NCI-H2196 treated with DMSO at 0.1 percent for 48 hours (cell line): Measurements from ENCODE around the gene TBC1D22B.
A peak's percentile ranks its signal among the peaks of the same experiment; 100 is the strongest.

Experiments used
- DNase-seq: peaks from one replicate; lab custom pipeline; 2025; ENCODE audit not compliant: unreplicated experiment; lab: John Stamatoyannopoulos, UW

TBC1D22B gene

DNA sequence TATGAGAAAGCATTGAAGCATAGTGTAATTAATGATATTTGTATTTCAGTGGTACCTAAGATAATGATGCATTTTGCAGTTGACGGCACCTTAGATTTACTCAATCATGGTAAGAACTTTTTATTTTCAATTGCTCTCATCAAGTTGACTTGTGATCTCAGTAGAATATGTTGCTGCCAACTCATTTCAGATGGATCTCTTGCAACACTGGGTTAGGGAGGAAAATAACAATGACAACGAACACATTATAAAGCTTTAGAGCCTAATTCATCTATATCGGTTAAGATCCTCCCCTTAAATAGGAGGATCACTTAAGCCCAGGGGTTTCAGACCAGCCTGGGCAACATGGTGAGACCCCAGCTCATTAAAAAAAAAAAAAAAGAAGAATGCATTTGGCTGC lies 18.0 kb upstream of the TBC1D22B start:
- no peak for DNase-seq

GRCh38 chr6:37239950-37240713 lies 17.4 kb upstream of the TBC1D22B start:
- peak; percentile 65 for DNase-seq

GRCh38 chr6:37241131-37241530 lies 16.4 kb upstream of the TBC1D22B start:
- DNase-seq: no peak

DNA sequence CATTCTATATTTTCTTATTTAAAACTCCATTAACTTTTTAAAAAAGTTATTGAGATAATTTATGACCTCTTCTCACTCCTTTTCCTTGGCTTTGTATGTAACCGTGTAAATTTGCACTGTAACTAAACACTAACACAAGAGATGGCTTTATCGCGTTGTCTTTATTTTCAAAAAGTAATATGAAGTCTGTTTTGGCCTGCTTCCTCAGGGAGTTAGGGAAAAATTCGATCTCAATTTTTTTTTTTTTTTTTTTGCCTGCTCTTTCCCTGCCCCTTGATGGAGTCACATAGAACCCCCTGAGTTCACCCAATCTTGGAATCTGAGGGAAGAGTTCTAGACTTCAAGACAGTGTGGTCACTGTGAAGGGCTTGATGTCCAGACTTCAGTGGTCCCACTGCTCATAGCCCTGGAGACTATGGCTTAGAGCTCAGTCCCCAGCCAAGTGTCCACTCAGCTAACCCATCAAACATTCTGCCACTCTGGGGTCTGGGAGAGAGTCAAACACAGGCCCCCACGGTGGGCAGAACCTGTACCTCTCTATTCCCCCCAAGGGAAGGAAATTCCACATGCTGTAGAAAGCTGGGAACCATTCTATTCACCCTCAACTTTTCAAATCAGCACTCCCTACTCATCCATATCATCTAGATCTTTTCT lies 15.7 kb upstream of the TBC1D22B start:
- DNase-seq: no peak

DNA sequence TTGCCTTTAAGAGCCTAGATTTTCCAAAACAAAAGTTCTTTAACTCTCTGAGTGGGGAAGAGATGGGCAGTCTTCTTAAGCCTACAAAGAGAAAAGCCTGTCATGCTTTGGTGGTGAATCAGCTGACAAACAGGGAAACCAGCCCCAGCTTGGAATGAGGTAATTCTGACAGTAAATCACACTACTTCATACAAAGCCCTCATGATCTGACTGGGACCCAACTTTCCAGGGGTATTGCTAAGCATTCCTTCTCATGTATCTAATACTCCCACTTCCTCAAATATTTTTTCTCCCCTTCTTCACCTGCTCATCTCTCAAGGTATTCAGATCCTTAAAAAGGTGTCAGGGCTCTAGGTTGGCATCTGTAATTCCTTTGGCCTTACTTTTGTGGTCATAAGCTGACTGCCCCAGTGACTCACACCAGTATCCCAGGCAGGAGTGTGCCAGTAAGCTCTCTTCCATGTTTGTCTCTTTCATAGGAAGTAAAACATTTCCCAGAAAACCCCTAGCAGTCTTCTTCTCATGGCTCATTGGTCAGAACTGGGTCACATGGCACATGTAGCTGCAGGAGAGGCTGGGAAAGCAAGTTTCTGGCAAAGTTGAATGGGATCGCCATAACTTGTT lies 15.0 kb upstream of the TBC1D22B start:
- peak; percentile 14 for DNase-seq

DNA sequence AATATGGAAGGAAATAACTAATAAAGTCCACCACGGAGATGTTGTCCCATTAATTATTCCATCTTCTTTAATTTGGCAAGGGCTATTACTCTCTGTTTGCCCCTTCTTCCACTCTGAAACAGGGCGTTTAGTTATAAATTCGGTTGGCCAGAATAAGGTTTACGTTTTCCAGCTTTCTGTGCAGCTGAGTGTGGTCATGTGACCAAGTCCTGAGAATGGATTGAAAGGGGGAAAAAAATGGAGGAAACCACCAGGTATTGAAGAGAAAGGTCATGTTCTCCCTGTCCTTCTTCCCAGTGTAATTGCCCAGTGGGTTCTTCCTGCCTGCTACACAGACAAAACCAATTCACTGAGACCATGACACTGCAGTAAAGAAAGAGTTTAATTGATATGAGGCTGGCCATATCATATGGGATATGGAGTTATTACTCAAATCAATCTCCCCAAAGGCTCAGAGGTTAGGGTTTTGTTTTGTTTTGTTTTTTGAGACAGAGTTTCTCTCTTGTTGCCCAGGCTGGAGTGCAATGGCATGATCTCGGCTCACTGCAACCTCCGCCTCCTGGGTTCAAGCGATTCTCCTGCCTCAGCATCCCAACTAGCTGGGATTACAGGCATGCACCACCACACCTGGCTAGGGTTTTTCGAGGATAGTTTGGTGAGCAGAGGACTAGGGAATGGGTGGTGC lies 14.3 kb upstream of the TBC1D22B start:
- DNase-seq: no peak

GRCh38 chr6:37243816-37244370 lies 13.7 kb upstream of the TBC1D22B start:
- DNase-seq: no peak

GRCh38 chr6:37244430-37245310 lies 12.9 kb upstream of the TBC1D22B start:
- peak; percentile 99 for DNase-seq

DNA sequence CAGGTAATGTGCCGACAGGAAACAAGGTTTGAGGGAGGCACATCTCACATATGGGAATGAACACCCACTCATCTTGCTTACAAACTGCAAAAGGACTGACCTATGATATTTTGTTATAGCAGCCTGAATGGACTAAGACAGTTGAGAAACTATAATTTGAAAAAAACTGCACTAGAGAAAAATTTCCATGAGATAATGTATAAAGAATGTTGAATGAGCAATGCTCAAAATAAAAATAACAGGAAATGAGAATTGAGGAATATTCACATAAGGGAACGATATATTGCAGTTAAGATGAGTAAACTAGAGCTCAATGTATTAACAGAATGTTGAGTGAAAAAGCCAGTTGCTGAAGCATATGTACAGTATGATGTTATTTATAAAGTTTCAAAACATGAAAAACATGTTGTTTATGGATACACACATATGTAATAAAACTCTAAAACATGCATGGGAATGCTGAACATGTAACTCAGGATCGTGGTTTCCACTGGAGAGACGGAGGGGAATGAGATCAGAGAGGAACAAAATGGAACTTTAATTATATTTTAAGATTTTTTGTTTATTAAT lies 6.3 kb upstream of the TBC1D22B start:
- no peak for DNase-seq

DNA sequence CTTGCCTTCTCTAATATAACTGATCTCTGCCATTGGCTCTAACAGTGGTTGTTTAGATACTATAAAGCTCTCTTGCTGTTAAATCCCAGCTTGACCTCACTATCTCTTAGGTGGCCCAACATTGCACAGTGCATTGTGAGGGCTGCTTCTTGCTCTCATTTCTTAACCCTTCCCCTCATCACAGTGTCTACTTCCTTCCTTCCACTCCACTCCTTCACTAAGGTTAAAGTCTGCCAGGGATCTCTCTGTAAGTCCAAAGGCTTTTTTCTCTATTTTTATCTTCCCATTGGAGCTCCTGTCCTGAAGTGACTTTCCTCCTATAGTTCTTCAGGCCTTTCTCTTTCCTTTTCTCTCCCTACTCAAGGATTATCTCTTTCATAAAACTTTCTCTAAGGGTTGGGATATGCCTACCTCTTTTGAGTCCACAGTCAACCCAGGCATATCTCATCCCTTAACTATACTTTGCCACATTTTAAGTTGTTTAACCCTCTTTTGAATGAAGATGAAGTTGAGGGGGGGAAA lies 4.0 kb upstream of the TBC1D22B start:
- DNase-seq: no peak

- DNase-seq: no peak
Observed at GRCh38 chr6:37254881-37255280, 2.7 kb upstream of the TBC1D22B start.

DNA sequence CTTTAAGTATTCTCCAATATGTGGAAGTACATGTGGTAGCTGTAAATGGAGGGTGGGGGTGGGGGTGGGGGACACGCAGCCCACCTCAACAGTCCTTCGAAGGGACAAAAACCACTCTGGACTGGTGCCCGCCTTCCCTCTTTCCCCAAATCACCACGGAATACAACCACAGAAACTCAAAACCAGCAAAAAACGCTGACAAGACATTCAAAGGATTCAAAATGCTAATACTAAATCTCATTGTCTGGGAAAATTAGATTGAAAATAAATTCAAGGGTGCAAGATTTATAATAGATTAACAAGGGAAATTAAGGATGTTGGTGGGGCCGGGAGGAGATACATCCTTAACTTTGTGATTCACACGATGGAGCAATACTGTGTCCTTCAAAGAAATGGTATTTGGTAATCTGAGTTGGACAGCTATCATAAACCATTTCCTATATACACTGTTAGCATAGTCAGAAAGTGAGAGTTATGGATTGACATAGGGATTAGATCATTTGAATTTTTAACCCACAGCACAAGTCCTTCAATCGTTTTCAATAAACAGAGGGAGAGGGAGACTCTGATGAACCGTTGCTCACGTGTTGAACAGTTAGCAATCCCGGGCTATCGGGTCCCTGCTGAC lies 766 bp upstream of the TBC1D22B start:
- DNase-seq: no peak

DNA sequence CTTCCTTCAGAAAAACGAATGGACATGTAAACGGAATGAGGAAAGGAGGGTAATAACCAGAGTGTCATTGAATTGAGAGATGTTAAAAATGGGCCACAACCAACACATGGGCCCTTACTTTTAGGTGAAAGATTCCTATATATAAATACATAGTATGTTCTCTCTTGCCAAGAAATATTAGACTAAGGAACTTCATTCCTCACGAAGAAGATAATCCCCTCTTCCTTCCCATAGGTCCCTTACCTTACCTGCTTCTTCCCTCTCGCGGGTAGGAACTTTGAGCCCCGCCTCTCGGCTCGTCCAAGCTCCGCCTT lies 295 bp upstream of the TBC1D22B start:
- DNase-seq: no peak

- DNase-seq: no peak
Observed at GRCh38 chr6:37258405-37259105, 983 bp downstream of the TBC1D22B start.

DNA sequence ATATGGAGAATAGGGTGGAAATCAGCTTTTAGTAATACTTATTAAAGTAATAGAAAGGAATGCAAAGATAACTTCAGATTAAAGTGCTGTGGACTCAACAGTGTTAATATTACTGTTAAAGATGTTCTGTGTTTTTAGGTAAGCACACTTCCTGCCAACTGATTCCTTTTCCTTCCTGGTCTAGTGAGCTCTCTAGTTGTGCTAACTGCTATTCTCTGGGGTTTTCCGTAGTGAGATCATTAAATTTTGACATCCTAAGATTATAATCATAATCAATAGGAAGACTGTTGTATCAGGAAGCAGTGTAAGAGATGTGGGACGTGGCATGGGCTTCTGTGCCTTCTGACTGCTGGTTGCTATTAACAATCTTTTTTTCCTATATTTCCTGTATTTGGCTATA lies 1.6 kb downstream of the TBC1D22B start:
- no peak for DNase-seq

DNA sequence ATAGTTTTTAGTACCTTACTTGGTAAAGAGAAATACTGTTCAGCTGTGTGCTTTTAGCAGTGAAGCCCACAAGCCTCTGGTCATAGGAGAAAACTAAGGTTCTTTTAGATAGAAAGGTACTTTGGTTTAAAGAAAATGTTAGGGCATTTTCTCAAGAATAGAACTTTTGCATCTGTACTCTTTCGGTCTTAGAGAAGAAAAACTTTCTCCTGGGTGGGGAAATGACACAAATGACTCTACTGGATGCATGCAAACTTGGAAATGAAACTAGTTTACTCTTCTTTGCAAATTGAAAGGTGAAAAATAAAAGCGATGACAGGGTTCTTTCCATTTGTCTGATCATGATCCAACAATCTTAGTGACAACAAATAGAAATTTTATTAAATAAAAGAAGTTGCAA lies 2.5 kb downstream of the TBC1D22B start:
- DNase-seq: no peak

GRCh38 chr6:37260444-37260843 lies 2.9 kb downstream of the TBC1D22B start:
- DNase-seq: no peak

DNA sequence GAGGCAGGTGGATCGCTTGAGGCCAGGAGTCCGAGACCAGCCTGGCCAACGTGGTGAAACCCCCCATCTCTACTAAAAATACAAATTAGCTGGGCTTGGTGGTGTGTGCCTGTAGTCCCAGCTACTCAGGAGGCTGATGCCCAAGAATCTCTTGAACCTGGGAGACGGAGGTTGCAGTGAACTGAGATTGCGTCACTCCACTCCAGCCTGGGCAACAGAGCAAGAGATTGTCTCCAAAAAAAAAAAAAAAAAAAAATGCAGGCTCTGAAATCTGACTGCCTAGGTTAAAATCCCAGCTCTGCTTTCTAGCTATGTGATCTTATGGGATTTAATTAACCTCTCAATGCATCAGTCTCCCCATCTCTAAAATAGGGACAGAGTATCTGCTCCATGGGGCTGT lies 3.6 kb downstream of the TBC1D22B start:
- no peak for DNase-seq

DNA sequence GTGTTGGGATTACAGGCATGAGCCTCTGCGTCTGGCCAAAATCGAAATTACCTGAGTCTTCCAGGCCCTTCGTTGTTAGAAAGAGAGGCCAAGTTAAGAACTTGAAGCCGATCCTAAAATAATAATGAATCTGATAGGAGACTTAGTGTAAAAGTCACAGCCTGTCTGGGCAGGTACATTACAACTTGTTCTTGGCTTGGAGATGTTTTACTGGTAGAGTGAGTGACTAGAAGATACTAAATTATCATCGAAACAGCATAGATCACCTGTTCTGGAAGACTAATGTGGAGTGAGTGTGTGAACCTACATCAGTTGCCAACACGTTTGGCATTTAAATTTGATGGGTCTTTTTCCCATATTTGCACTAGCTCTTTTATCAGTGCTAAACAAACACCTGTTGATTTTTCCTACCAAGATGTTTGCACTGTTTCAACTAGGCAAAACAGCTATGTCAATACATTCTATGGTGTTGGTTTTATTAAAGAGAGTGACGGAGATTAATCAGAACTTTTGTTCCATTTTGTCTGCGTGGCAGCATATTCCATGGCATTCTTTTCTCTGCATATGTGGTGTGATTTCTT lies 5.0 kb downstream of the TBC1D22B start:
- no peak for DNase-seq
